RPMI7951 (cell line): ENCODE data around the gene DCT. TPM values are rescaled to one million over a fixed set of nuclear protein-coding genes. Genes with fewer than 3 reads are reported as not detected.
A peak's percentile ranks its signal among the peaks of the same experiment; 100 is the strongest.
"Not testable (repeated sequence)": the region's sequence is repeated elsewhere in the genome, so short reads cannot be mapped to it uniquely, and the experiment has no call there.

Experiments used
- DNase-seq: peaks from one replicate; pipeline ENCODE4 v3.0.0-alpha.2; 2012; ENCODE audit warnings: low read depth
- total RNA-seq: library from RNA; depleted of rRNA; stranded (reverse); fragments of >200 nt; shearing (Covaris generic); gene quantifications from 2 replicates; pipeline ENCODE4 v1.2.3, GENCODE V29; 2014; rRNA removed

Gene DCT
- under 0.01 TPM in 1 of 2 replicates, not detected in the other for total RNA-seq

DNA sequence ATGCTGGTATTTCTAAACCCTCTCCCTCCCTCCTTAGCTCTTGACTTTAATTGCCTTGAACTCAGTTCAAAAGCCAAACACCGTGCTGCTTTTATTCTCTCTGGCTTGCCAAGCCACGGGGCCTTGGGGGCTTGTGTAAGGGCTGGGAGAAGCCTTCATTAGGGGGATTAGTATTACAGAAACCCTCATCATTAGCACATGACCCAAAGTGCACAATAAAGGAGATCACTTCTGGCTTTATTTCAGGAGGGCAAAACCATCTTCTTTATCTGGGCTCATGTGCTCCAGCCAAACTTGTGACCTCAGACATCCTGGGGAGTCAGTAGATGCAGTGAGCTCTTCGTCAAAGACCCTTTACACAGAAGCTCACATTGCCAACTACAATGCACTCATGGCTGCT lies at the start of gene DCT:
DCT (minus strand) TSS at position 67 of the 400 bp plus-strand sequence. CDS start 427 bp downstream, outside the sequence.
- no peak for DNase-seq

DNA sequence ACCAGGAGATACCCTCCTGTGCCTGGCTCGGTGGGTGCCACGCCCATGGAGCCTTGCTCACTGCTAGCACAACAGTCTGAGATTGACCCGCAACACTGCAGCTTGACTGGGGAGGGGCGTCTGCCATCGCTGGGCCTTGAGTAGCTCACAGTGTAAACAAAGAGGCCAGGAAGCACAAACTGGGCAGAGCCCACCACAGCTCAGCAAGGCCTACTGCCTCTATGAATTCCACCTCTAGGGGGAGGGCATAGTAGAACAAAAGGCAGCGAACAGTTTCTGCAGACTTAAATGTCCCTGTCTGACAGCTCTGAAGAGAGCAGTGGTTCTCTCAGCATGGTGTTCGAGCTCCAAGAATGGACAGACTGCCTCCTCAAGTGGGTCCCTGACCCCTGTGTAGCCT lies 47.5 kb upstream of the DCT start:
- not testable (repeated sequence) for DNase-seq

DNA sequence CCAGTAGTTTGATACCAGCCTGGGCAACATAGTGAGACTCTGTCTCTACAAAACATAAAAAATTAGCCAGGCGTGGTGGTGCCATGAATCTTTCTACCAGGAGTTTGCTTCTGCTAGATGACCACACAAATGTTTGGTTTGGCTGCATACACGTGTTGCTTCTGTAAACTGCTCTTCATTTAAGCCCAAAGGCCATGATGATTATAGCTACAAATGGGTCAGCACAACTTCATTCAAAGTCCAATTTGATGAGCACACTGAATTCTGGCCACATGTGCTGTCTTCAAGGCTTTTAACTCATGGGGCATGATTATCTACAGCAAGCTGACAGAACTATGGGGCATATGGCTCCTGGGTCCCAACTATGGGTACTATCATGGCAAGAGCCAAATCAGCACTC lies 46.3 kb upstream of the DCT start:
- DNase-seq: no peak

DNA sequence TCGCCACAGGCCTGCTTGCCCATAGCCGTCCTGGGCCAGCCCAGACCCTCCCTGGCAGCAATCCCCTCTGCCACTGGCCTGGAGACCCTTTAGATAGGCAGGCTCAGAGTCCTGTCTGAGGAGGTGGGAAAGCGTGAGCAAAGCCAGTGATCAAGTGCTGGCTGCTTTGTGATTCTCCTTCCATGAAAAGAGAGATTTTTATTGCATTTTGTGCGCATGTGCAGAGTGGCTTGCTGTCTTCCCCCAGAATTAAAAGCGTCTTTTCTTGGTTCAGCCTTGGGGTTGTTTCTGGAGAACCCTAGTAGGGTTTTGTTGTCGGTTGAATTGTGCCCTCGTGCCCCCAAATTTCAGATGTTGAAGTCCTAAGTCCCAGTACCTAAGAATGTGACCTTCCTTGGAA lies 44.9 kb upstream of the DCT start:
- DNase-seq: no peak

DNA sequence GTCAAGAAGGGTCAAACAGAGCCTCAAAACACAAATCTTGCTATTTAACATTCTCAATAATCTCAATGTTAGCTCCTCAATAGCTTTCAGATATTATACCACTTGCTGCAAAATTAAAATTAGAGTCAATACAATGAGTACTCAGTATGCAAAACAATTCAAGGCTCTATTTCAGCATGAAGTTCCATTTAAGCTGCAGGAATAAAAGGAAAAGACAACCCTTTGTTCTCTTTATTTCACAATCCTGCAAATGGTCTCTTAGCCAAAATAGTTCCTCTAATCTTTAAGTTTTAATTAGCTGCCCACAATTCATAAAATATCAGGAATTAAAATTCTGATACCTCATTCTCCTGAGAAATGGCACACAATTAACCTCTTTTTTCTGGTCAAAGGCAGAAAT lies 40.5 kb upstream of the DCT start:
- no peak for DNase-seq

DNA sequence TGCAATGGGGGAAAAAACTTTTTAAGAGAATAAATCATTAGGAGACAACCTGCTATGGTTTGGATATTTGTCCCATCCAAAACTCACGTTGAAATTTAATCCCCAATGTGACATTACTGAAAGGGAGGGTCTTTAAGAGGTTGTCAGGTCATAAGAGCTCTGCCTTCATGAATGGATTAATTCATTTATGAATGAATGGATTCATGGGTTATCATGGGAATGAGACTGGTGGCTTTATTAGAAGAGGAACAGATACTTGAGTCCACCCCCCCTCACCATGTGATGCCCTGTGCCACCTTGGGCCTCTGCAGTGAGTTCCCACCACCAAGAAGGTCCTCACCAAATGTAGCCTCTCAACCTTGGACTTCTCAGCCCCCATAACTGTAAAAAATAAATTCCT lies 37.0 kb upstream of the DCT start:
- DNase-seq: no peak

DNA sequence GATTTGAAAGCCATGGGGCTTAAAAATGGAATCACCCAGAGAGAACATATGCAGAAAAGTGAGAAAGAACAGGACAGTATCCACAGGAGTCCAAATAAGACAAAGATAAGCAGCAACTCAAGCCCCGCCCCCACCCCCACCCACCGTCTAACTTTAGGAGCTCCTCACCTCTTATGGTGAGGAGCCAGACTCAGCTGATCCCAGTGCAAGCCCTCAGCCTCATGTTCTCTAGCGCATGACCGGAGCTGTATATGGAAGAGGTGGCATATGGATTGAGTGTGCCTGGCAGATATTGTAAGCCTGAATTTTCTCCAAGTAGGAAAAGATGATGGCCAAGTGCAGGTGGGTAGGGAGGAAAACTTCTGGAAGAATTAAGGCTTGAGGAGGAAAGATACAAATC lies 36.4 kb upstream of the DCT start:
- no peak for DNase-seq

DNA sequence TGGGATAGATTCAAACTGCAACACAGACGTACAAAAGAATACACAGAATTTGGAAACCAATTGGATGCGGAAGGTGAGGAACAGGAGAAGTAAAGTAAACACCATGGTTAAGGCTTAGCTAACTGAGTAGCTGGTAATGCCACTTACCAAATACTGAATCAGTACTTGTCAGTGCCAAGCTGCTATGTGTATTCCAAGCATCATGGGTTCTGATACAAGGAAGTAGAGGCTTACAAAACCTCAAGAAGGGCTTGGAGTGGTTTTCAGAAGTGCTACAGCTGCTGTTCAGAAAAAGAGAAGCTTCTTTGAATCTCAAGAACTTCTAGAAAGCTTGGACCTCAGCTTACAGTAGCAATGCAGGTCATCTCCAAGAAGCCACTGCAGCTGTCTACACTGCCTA lies 35.9 kb upstream of the DCT start:
- DNase-seq: no peak

DNA sequence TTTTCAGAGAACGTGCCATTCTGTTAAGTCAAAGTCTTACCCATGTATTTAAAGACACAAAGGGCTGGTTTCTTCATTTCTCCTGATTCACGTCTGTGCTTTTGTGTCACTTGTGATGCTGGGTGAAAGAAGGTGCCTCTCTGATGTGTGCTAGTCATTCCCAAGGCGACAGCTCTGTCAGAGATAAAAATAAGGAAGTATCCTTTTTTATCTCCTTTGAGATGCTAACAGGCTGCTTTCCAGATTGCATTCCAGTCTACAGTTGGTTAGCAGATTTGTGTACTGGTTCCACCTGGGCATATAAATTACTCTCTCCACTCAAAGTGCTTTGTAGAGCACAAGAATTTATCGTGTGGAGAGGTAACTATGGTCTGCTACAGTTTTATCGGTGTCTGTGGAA lies 33.5 kb upstream of the DCT start:
- DNase-seq: no peak

DNA sequence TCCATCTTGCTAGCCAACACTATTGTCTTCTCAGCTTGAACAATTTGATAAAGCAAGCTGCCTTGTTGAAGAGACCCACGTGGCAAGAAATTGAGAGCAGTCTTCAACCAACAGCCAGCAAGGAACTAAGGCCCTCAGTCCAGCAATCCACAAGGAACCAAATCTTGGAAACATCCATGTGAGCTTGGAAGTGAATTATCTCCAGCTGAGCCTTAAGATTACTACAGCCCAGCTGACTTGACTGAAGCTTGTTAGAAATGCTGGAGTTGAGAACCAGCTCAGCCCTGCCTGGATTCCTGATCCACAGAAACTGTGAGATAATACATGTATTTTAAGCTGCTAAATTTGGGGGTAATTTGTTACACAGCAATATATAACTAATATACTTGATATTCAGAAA lies 26.2 kb upstream of the DCT start:
- no peak for DNase-seq

DNA sequence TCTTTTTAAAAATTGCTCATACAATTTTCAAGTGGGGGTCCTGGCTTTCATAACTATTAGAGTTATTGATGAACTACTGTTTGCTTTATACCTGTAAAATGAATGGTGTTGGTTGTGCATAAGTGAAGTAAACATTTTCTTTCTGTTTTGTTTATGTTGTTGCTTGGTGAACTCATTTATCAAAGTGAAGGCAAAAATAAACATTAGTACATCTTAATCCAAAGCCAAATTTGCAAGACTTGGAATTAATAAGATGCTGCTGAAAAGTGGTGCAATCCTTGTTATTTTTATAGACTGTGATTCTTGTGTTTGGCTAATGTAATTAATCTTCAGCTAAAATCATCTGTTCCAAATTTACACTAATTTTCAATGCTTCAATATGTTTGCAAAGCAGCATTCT lies 24.4 kb upstream of the DCT start:
- DNase-seq: no peak

DNA sequence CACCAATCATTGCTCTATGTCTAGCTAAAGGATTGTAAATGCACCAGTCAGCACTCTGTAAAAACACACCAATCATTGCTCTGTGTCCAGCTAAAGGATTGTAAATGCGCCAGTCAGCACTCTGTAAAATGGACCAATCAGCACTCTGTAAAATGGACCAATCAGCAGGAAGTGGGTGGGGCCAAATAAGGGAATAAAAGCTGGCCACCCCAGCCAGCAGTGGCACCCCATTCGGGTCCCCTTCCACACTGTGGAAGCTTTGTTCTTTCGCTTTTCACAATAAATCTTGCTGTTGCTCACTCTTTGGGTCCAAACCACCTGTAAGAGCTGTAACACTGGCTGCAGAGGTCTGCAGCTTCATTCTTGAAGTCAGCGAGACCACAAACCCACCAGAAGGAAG lies 19.3 kb upstream of the DCT start:
- not testable (repeated sequence) for DNase-seq

DNA sequence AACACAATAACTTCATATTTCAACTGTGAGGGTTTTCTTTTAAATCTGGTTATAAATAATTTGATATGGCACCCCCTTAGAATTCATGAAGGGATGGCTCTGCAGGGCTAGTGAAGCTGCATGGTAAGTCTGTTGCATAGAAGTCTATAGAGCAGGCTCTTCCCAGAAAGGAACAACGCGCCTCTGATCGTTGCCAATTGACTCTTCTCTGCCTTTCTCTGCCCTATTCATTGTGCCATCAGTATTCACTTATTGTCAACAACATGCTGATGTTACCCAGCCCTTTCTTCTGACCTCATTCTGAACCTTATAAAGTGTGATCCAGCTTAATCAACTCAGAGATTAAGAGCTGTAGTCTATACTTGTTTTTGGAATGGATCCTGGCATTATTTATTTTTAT lies 16.3 kb upstream of the DCT start:
- DNase-seq: no peak

DNA sequence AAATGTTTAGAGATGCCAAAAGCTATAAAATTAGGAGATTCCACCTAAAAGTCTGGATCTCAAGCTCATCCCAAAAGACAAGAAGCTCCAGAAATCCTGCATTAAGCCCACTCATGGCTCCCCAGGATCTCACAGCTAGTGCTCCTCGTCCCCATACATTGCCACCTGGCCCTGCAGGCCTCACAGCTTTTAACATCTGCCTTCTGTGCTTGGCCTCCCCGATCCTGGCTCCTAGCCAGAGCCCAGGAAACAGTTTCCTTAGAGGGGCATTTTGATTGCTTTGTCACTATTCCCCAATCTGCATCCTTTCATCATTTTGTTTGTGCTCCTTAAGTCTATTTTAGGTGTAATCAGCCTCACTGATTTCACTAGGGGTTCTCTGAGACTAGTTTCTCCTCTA lies 14.5 kb upstream of the DCT start:
- DNase-seq: no peak

DNA sequence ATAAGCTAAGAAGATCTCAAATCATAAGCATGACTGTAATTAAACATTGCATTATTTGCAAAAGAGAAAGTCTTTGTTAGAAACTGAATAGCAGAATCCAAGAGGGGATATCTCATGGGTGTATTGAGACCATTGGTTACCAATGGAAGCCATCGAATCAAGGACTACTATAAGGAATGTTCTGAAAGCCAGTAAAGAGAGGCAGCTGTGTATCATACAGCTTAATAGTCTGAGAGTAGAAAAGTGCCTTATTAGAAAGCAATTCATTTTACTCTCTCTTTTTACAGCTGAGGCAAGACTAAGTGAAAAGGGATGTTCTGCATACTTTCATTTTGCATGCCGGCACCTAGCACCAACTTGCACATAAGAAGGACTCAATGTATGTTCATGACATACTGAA lies 7.6 kb upstream of the DCT start:
- DNase-seq: no peak

DNA sequence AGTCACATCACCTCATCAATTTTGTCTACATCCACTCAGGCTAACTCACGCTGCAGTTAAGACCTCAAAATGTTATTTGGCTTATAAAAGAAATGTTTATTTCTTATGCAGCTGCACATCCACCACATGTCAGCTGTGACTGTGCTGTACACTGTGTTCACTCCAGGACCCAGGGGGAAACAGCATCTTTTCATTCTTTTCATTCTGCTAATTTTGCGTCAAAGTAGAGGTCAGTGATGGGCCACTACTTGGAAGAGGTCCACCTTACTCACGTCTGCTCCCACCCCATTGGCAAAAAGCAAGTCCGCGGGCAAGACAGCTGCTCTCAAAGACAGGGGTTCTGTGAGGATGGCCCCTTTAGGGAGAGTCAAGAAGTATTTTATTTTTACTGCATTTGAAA lies 4.5 kb upstream of the DCT start:
- no peak for DNase-seq

DNA sequence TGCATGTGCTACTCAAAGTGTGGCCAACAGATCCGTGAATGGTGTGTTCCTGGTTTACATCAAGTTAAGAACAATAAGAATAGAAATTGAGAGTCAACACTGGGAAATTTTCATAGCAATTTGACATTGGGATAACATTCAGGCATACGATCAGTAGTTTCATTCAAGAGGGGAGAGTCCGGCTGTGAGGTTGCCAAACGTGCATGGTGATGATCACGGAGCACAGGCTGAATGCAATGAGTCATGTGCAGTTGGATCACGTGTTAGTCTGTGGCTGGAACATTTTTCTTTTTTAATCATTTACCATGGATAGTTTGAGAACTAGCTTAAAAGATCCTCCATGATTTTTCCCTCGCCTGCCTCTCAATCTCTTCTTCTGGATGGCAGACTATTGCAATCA lies 2.5 kb upstream of the DCT start:
- DNase-seq: peak; percentile 25

DNA sequence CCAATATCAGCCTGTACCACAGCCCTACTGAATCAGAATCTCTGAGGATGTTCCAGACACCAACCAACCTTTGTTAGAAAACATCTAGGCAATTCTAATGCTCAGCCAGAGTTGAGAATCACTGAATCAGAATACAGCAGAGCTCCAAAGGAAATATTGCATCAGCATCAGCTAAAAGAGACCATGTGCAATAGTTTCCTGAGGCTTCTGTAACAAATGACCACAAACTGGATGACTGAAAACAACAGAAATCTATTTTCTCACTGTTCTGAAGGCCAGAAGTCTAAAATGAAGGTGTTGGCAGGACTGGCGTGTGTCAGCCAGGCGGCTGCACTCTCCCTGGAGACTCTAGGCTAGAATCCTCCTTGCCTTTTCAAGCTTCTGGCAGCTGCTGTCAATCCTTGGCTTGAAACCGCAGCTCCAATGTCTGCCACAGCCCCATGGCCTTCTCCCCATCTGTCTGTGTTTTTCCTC lies 1.2 kb upstream of the DCT start:
- DNase-seq: no peak

DNA sequence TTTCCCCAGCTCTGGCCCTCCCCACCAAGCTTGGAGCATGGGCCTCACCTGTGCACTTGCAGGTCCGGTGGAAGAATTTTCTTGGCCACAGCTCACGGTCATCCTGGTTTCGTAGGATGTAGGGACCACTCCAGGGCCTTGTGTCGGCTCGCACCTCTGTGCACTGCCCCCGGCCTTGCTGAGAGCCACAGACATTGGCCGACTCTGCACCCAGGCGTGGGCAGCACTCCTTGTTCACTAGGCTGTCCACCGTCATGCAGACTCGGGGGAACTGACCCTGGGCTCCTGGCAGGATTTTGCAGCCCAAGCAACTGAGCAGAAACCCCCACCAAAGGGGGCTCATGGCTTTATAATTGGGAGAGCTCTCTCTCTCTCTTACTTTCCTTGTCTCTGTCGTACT lies 569 bp downstream of the DCT start:
- no peak for DNase-seq

DNA sequence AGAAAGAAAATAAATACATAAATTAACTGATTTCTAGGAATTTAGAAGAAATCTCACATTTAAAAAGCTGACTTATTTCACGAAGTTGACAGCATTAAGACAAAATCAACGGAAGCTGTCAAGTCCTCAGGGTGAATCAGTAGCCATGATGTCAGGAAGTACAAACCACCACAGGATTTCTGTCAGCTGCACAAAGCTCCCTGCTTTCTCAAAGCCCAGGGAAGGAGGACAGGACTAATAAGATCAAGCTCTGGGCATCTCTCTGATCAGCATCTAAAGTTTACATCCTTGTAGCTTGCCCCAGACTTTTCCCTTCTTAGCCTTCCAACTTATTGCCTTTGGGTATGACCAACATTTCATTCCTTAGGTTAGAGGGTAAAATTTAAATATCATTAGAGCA lies 9.4 kb downstream of the DCT start:
- no peak for DNase-seq

DNA sequence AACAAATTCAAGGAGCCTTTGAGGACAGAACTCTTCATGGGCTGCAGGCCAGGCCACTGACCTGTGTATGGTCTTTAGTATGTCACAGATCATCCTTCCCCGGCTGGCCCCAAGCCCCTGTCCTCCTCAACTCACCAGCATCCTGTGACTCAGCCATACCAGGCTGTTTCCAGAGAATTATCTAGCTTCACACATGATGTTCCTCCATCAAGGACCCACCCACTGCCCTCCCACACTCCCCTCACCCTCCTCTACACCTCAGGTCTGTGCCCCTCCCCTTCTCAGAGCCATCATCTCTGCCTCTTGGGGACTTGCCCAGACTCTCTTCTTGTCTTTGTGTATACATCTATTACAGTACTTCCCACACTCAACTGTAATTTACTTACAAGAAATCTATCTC lies 14.7 kb downstream of the DCT start:
- no peak for DNase-seq

DNA sequence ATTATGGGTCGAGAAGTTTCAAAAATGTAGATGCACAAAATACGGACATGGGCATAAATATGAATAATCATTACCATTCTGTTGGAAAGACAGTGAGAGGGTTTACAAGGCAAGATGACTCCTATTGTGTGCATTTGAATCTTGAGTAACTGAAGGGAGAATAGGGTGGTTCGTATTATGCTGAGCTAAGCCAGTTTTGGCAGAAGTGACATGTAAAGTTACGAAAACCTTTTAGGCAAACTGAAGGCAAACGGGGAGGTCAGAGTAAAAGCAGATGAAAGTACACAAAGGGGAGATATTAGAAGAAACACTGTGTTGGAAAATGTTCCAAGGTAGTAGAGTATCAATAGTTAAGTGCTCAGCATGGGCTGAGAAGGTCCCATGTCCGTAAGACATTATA lies 16.8 kb downstream of the DCT start:
- no peak for DNase-seq

DNA sequence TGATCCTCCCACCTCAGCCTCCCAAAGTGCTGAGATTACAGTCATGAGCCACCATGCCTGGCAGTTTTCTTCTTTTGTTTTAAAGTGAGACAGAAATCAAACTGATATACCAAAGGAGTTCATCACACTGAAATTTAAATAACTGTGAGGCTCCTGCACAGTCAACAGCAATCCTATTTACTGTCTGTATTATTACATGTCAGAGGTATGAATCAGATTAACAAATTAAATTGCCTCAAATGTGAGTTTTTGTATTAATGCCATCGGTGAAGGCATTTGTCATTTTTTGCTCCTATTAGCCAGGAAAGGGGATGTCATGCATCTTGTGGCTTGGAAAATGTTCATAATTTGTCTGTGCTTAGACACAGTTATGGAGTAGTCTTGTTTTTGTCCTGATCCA lies 20.4 kb downstream of the DCT start:
- no peak for DNase-seq

DNA sequence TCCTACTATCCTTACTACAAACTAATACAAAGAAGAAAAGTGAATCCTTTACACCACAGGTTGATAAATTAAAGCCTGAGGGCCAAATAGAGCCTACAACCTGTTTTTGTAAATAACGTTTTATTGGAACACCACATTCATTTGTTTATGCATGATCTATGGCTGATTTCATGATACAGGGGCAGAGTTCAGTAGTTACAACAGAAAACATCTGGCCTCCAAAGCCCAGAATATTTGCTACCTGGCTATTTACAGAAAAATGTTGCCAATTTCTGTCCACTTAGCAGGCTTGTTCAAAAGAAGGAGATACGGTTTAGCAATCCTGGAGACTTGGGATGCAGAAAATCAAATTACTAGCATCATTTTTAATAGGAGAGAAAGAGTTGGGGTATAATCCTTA lies 24.1 kb downstream of the DCT start:
- no peak for DNase-seq

DNA sequence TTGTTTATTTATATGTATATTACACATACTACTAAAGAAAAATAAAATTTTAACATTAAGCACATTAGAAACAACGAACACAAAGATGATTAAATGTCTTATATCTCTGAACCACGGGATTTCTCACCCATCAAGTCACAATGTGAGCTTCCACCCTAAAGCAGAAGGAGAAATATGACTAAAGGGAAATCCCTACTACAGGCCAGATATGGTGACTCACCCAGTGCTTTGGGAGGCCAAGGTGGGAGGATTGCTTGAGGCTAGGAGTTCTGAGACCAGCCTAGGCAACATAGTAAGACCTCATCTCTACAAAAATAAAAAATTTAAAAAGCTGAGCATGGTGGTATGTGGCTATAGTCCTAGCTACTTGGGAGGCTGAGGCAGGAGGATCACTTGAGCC lies 24.6 kb downstream of the DCT start:
- peak; percentile 1 for DNase-seq
